Jurkat, Clone E6-1 (cell line): Measurements from ENCODE around the gene GNB1L.
A peak's percentile ranks its signal among the peaks of the same experiment; 100 is the strongest.
"Not testable (repeated sequence)": the region's sequence is repeated elsewhere in the genome, so short reads cannot be mapped to it uniquely, and the experiment has no call there.

Experiments
- DNase-seq: peaks from one replicate; pipeline ENCODE4 v3.0.0-alpha.2; 2011; ENCODE audit warnings: low read depth, low spot score
- H3K4me3 ChIP-seq: 2 replicates; pipeline ENCODE4 v1.5.1; 2011; ENCODE audit warnings: mild to moderate bottlenecking, low read length, control low read depth, moderate library complexity

Gene GNB1L

DNA sequence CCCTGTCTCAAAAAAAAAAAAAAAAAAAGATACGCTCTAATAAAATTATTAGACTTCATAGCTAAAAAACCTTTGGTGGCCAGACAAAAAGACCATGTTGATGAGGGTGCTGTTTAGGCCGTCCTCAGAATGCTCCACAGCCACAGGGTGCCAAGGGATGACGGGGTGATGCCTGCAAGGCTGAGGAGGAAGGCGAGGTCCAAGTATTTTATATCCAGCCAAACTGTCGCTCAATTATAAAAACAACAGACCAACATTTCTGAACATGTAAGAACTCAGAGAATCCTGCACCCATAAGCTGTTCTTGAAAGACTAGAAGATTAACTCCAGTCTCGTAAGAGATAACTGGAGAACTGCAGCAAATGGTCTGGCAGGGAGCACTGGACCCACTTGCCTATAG lies 64.8 kb downstream of the GNB1L start:
- no peak for DNase-seq
- no peak overlapping the region for H3K4me3 ChIP-seq

GRCh38 chr22:19789406-19789805 lies 65.3 kb downstream of the GNB1L start:
- no peak for DNase-seq
- no peak overlapping the region for H3K4me3 ChIP-seq

- no peak overlapping the region for H3K4me3 ChIP-seq
- no peak for DNase-seq
Observed at GRCh38 chr22:19788661-19789225, 65.9 kb downstream of the GNB1L start.

DNA sequence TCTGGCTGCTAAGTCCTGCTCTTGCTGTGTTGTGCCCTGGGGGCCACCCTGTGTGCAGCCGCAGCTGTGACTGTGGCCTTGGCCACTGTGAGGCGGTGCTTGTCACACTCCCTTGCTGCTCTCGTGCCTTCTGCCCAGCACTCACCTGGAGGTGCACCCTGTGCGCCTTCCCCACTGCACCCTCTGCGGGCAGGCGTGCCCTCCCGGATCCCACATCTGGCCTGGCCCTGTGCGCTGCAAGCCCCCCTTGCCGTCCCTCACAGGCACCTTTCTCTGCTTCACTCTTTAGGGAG lies 66.9 kb downstream of the GNB1L start:
- no peak overlapping the region for H3K4me3 ChIP-seq
- DNase-seq: no peak

- H3K4me3 ChIP-seq: no peak overlapping the region
- DNase-seq: no peak
Observed at GRCh38 chr22:19786959-19787848, 67.5 kb downstream of the GNB1L start.

DNA sequence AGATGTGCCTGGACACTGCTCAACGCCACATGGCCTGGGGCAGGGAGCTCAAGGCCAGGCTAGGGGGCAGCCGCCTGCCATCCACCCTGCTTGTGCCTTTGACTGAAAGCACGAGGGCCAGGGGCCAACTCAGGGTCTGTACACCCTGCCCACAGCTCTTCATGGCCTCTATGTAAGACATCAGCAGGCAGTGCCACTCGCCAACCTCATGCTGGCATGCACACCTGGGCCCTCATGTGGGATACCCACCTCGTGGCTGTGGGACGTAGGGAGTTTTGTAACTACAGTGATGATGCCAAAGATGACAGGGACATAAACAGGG lies 68.4 kb downstream of the GNB1L start:
- no peak overlapping the region for H3K4me3 ChIP-seq
- no peak for DNase-seq

- no peak for DNase-seq
- no peak overlapping the region for H3K4me3 ChIP-seq
Observed at GRCh38 chr22:19785461-19786263, 69.0 kb downstream of the GNB1L start.

- DNase-seq: no peak
- H3K4me3 ChIP-seq: no peak overlapping the region
Observed at GRCh38 chr22:19784384-19785175, 70.1 kb downstream of the GNB1L start.

- DNase-seq: no peak
- no peak overlapping the region for H3K4me3 ChIP-seq
Observed at GRCh38 chr22:19783586-19784383, 70.9 kb downstream of the GNB1L start.

DNA sequence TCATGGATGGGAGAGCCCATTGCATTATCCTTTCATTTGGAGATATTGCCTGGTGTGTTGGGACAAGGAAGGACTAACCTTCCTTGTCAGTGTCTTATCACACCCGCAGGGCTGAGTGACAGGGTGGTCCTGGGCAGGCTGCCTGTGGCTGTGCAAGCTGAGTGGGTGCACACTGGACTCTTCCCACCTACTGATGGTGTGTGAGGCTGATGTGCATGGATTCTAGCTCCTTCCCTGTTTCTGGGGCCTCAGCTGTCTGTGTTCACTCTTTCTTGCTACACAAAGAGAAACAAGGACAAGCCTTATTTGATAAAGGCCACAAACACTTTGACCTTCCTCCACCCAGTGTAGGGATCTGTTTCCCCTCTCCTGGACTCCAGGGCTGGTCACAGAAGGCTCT lies 72.1 kb downstream of the GNB1L start:
- H3K4me3 ChIP-seq: no peak overlapping the region
- DNase-seq: no peak

GRCh38 chr22:19779685-19780268 lies 74.9 kb downstream of the GNB1L start:
- H3K4me3 ChIP-seq: no peak overlapping the region
- DNase-seq: no peak

DNA sequence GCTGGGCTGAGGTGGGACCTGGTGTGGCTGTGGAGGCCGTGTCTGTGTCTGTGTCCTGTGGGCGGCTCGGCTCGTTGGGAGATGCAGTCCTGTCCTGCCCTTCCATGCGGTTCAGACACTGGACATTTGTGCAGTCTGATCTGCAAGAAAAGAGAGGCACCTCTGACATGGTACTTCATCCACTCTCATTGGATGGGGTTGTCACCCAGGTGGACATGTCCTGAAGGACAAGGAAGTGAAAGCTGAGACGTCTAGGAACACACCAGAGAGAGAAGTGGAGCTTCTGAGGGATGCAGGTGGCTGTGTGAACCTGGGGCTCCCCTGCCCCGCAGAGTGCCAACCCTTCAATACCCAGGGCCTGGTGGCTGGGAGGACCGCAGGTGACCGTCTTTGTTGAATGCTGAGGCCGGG lies 75.7 kb downstream of the GNB1L start:
- H3K4me3 ChIP-seq: no peak overlapping the region
- DNase-seq: no peak

GRCh38 chr22:19777192-19777591 lies 77.5 kb downstream of the GNB1L start:
- not testable (repeated sequence) for DNase-seq, H3K4me3 ChIP-seq

- peak; percentile 37 for DNase-seq
- H3K4me3 ChIP-seq: no peak overlapping the region
Observed at GRCh38 chr22:19776433-19777031, 78.1 kb downstream of the GNB1L start.

GRCh38 chr22:19775496-19776325 lies 79.0 kb downstream of the GNB1L start:
- no peak overlapping the region for H3K4me3 ChIP-seq
- DNase-seq: no peak

GRCh38 chr22:19774628-19775027 lies 80.0 kb downstream of the GNB1L start:
- H3K4me3 ChIP-seq: no peak overlapping the region
- no peak for DNase-seq

DNA sequence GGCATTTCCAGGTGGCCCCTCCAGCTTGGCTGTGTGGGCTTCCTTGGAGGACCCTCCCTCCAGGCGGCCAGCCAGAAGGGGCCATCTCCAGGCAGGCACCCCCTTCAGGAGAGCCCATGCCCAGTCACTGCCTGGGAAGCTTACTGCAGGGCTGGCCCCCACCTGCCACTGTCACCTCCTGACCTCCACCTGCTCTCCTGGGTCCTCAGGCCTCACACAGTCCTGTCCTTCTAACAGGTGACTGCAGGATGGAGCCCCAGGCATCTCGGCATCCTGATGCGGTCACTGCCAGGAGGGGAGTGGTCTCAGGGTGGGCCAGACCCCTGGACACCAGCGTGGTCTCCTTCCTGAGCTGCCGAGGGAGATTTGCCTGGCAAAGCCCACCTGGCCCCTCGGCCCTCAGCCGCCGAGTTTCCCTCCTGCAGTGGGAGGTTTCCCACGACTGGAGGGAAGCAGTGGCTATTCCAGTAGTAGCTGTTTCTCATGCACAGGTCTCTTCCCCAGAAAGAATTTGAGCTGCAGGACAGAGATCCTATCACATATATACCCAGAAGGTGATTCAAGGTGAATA lies 81.1 kb downstream of the GNB1L start:
- no peak overlapping the region for H3K4me3 ChIP-seq
- no peak for DNase-seq
